OCI-LY7 (cell line): ENCODE data around the gene CNR2.

Experiments used
- EZH2phosphoT487 ChIP-seq: fragments of 200-600 bp; sonication (generic); IDR thresholded peaks from 2 replicates; pipeline ENCODE4 v1.6.1; 2018; ENCODE audit warnings: low read depth, borderline replicate concordance, mild to moderate bottlenecking, mixed run types, antibody characterized with exemption, low read length, moderate library complexity, mixed read lengths
- TF ChIP-seq, protein P1 (sequence below): fragments of 200-600 bp; sonication (generic); conservative IDR thresholded peaks from 2 replicates; pipeline ENCODE4 v1.5.1; 2014; ENCODE audit warnings: mild to moderate bottlenecking, antibody characterized with exemption, low read length, moderate library complexity, mixed read lengths

DNA sequence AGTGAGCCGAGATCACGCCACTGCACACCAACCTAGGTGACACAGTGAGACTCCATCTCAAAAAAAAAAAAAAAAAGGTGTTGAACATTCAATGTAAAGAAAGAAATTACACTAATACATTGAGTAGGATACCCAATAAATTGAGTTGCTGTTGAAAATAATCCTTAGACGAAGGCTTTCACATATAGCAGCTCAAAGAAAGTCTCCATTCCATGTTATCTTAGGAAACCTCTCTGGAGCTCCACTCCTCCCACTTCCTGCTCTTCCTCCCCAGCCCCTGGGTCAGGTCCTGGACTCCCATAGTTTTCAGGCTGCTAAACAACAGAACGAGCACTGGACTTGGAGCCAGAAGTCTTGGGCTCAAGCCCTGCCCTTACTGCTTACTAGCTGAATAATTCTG is 15.6 kb upstream of the CNR2 start:
- TF ChIP-seq, protein P1, sequence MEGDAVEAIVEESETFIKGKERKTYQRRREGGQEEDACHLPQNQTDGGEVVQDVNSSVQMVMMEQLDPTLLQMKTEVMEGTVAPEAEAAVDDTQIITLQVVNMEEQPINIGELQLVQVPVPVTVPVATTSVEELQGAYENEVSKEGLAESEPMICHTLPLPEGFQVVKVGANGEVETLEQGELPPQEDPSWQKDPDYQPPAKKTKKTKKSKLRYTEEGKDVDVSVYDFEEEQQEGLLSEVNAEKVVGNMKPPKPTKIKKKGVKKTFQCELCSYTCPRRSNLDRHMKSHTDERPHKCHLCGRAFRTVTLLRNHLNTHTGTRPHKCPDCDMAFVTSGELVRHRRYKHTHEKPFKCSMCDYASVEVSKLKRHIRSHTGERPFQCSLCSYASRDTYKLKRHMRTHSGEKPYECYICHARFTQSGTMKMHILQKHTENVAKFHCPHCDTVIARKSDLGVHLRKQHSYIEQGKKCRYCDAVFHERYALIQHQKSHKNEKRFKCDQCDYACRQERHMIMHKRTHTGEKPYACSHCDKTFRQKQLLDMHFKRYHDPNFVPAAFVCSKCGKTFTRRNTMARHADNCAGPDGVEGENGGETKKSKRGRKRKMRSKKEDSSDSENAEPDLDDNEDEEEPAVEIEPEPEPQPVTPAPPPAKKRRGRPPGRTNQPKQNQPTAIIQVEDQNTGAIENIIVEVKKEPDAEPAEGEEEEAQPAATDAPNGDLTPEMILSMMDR = no peak
- TF ChIP-seq EZH2phosphoT487 = no peak
